Endothelial cell of umbilical vein (primary cell): ENCODE measurements around the gene MCF2L.

Source experiments
- CTCF ChIP-seq, 2 donors: IDR thresholded peaks; 1 replicate in 1 of 2; 2 replicates in 1 of 2; pipeline ENCODE4 v1.5.1; 2011; ENCODE audit warnings: low read length in 2 of 2, mild to moderate bottlenecking in 2 of 2, moderate library complexity in 2 of 2, control low read depth in 1 of 2, inconsistent platforms in 1 of 2, low read depth in 1 of 2; ENCODE audit not compliant: insufficient read depth in 1 of 2; ENCODE audit errors: extremely low read depth in 1 of 2
- EZH2 ChIP-seq: IDR thresholded peaks from 2 replicates; pipeline ENCODE4 v1.6.1; 2012; ENCODE audit warnings: borderline replicate concordance, low read depth, mild to moderate bottlenecking, moderate library complexity, low read length, inconsistent platforms; ENCODE audit not compliant: severe bottlenecking
- MAX ChIP-seq: IDR thresholded peaks from 2 replicates; pipeline ENCODE4 v1.6.1; 2011; ENCODE audit not compliant: insufficient read depth, insufficient read length
- MYC ChIP-seq: IDR thresholded peaks from one replicate; pipeline ENCODE4 v1.6.1; 2011; ENCODE audit warnings: mild to moderate bottlenecking, low read depth, low read length
- POLR2A ChIP-seq: IDR thresholded peaks from 2 replicates; pipeline ENCODE4 v1.6.1; 2012; ENCODE audit warnings: low read depth, mild to moderate bottlenecking, control low read depth, low read length

- TF ChIP-seq CTCF (IDR thresholded peaks at IDR 0.05; ENCODE audit: extremely low read depth in 1 of 2, insufficient read depth in 1 of 2, low read depth in 1 of 2, low read length in 2 of 2) (peak; percentile 92 to 98), POLR2A (no peak), MAX (peak; percentile 36), EZH2 (no peak), MYC (peak; percentile 36)
Measured at GRCh38 chr13:112942689-112943308, 26.2 kb upstream of the MCF2L start.
